HFFc6 (cell line): Measurements from ENCODE around the gene TPO. TPM values are rescaled to one million over a fixed set of nuclear protein-coding genes. Genes with fewer than 3 reads are reported as not detected.
A peak's percentile ranks its signal among the peaks of the same experiment; 100 is the strongest.
"Not testable (repeated sequence)": the region's sequence is repeated elsewhere in the genome, so short reads cannot be mapped to it uniquely, and the experiment has no call there.

Experiments used
- DNase-seq: peaks from one replicate; pipeline ENCODE4 v3.0.0-alpha.2; 2018
- H3K27ac Mint-ChIP-seq: 2 replicates; pipeline ENCODE4 v1.8.0; 2020; ENCODE audit warnings: mild to moderate bottlenecking, mixed read lengths
- H3K27me3 Mint-ChIP-seq: 2 replicates; pipeline ENCODE4 v1.8.0; 2021; ENCODE audit warnings: mild to moderate bottlenecking, moderate library complexity, mixed read lengths; ENCODE audit not compliant: insufficient read depth
- H3K36me3 Mint-ChIP-seq: 2 replicates; pipeline ENCODE4 v1.8.0; 2021; ENCODE audit warnings: low read depth, mixed read lengths
- H3K4me1 Mint-ChIP-seq: 2 replicates; pipeline ENCODE4 v1.8.0; 2020; ENCODE audit warnings: low read depth, mixed read lengths
- H3K4me3 Mint-ChIP-seq: 2 replicates; pipeline ENCODE4 v1.8.0; 2020; ENCODE audit warnings: mild to moderate bottlenecking, moderate library complexity, mixed read lengths
- H3K9me3 Mint-ChIP-seq: 2 replicates; pipeline ENCODE4 v1.8.0; 2020; ENCODE audit warnings: mild to moderate bottlenecking, mixed read lengths
- total RNA-seq, 6 experiments: library from RNA; stranded (reverse); fragmentation: NEBNext Ultra II Directional; extraction: Animal tissue kit (Norgen Biotek cat#: 25700); gene quantifications; 2 replicates in 1 of 6; 3 replicates in 5 of 6; pipeline ENCODE4 v1.2.3, GENCODE V29; 2021
- TF ChIP-seq, protein P1 (sequence below): fragments of 200-600 bp; sonication (generic); IDR thresholded peaks from 2 replicates; pipeline ENCODE4 v1.5.0; 2021; ENCODE audit warnings: antibody characterized with exemption, mild to moderate bottlenecking

TPO gene
- total RNA-seq, 6 experiments from 2014 or later = not detected

DNA sequence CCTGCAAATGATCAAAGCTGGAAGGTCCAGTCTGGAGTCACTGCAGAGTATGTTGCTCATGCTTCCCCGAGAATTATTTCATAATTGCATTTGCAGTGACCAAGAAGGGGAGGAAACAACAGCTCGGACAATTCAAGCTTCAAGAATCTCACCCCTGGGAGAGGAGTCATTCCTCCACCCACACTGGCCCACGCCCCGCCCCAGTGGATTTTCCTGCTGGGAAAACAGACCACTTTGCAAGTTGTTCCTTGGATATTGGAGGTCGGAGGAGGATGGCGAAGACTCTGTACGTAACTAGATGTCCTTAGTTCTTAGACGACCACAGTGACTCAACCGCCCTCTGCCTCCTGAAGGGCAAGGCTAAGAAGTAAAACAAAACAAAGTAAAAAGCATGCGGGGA lies 159.4 kb downstream of the TPO start:
- Mint-ChIP-seq H3K9me3 (peaks cover 7% of the 10 kb centered on the region), H3K4me1 (peaks cover 15% of the 10 kb centered on the region), H3K27ac (no peak overlapping the region), H3K36me3 (no peaks in the 10 kb centered on the region), H3K27me3 (peaks cover 20% of the 10 kb centered on the region), H3K4me3 (no peak overlapping the region)
- DNase-seq = peak; percentile 43
- TF ChIP-seq, protein P1, sequence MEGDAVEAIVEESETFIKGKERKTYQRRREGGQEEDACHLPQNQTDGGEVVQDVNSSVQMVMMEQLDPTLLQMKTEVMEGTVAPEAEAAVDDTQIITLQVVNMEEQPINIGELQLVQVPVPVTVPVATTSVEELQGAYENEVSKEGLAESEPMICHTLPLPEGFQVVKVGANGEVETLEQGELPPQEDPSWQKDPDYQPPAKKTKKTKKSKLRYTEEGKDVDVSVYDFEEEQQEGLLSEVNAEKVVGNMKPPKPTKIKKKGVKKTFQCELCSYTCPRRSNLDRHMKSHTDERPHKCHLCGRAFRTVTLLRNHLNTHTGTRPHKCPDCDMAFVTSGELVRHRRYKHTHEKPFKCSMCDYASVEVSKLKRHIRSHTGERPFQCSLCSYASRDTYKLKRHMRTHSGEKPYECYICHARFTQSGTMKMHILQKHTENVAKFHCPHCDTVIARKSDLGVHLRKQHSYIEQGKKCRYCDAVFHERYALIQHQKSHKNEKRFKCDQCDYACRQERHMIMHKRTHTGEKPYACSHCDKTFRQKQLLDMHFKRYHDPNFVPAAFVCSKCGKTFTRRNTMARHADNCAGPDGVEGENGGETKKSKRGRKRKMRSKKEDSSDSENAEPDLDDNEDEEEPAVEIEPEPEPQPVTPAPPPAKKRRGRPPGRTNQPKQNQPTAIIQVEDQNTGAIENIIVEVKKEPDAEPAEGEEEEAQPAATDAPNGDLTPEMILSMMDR = no peak

DNA sequence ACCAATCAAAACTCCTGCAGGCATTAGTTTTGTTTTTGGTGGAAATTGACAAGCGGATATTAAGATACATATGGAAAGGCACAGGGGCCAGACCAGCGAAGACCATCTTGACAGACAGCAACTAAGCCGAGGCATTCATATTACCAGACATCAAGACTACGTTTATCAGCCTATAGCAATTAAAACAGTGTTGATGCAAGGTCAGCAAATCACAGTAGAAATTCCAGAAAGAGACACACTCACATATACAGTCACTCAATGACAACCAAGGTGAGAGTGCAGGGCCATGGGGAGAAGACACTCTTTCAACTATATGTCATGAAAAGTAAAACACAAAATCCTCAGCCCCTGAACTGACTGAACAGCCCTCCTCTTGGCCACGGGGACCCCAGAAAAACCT lies 164.6 kb downstream of the TPO start:
- no peak for DNase-seq
- TF ChIP-seq, protein P1 = no peak
- Mint-ChIP-seq H3K27ac (no peak overlapping the region), H3K4me1 (peaks cover 33% of the 10 kb centered on the region), H3K9me3 (no peaks in the 10 kb centered on the region), H3K4me3 (no peak overlapping the region), H3K27me3 (peaks cover 19% of the 10 kb centered on the region), H3K36me3 (no peaks in the 10 kb centered on the region)

DNA sequence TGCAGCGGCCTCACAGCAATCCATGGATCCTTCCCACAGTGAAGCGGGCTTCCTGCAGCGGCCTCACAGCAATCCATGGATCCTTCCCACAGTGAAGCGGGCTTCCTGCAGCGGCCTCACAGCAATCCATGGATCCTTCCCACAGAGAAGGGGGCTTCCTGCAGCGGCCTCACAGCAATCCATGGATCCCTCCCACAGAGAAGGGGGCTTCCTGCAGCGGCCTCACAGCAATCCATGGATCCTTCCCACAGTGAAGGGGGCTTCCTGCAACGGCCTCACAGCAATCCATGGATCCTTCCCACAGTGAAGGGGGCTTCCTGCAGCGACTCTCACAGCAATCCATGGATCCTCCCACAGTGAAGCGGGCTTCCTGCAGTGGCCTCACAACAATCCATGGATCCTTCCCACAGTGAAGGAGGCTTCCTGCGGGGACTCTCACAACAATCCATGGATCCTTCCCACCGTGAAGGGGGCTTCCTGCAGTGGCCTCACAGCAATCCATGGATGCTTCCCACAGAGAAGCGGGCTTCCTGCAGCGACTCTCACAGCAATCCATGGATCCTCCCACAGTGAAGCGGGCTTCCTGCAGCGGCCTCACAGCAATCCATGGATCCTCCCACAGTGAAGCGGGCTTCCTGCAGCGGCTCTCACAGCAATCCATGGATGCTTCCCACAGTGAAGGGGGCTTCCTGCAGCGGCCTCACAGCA lies 168.1 kb downstream of the TPO start:
- H3K27ac Mint-ChIP-seq, H3K36me3 Mint-ChIP-seq, DNase-seq, H3K4me3 Mint-ChIP-seq, H3K27me3 Mint-ChIP-seq, H3K9me3 Mint-ChIP-seq: not testable (repeated sequence)
- peaks cover 29% of the 10 kb centered on the region for H3K4me1 Mint-ChIP-seq

DNA sequence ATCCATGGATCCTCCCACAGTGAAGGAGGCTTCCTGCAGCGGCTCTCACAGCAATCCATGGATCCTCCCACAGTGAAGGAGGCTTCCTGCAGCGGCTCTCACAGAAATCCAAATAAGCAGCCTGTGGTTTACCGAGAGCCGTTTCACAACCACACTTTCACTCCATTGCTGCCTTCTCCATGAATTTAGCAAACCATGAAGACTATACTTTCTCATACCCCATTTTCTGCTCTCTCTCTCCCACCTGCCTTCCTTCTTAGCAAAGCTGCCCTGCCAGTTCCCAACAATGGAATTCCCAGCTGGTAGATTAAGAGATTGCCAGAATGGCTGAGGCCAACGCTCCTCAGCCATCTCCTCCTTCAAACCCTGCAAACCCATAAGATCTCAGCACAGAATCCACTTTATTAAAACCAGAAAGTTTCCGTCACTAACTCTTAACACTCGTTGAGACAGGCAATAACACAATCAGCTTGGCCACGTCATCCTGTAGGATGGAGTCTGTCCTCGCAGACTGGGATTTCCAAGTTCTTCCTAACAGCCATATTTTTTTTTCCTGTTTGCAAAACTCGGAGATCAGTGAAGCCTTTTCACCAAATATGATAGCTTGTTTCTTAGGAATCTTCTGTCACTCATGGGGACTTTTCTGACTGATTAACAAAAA lies 168.8 kb downstream of the TPO start:
- TF ChIP-seq, protein P1 = no peak
- no peak overlapping the region for H3K27ac Mint-ChIP-seq
- no peaks in the 10 kb centered on the region for H3K36me3 Mint-ChIP-seq

DNA sequence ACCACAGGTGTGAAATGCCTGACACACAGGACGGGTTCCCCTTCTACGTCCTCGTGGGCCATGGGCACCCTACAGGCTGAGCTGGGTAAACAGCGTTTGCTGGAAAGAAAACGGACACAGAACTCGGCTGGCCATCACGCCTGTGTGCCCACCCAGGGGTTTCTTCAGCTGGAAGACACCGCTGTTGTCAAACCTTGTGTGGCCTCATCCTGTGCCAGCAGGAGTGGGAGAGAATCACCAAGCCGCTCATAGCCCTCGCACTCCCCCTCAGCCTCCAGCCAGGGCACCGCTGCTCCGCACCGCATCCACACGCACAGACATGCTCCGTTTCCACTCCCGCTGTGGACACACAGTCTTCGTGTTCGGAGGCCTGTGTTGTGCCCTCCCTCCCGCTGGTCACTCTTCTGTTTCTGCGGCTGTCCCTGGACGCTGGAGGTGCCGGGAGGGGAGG lies 169.7 kb downstream of the TPO start:
- Mint-ChIP-seq H3K4me3 (no peak overlapping the region), H3K27me3 (peaks cover 1% of the 10 kb centered on the region; the same call in 1 of the 2 replicates), H3K4me1 (peaks cover 29% of the 10 kb centered on the region), H3K36me3 (no peaks in the 10 kb centered on the region), H3K9me3 (no peaks in the 10 kb centered on the region), H3K27ac (no peak overlapping the region)
- DNase-seq = no peak
- TF ChIP-seq, protein P1 = no peak

More for the DNA sequence above, 168.8 kb downstream of the TPO start:
- Mint-ChIP-seq H3K27me3 (peaks cover 1% of the 10 kb centered on the region; the same call in 1 of the 2 replicates), H3K4me1 (peaks cover 29% of the 10 kb centered on the region), H3K9me3 (no peaks in the 10 kb centered on the region), H3K4me3 (no peak overlapping the region)
- no peak for DNase-seq

DNA sequence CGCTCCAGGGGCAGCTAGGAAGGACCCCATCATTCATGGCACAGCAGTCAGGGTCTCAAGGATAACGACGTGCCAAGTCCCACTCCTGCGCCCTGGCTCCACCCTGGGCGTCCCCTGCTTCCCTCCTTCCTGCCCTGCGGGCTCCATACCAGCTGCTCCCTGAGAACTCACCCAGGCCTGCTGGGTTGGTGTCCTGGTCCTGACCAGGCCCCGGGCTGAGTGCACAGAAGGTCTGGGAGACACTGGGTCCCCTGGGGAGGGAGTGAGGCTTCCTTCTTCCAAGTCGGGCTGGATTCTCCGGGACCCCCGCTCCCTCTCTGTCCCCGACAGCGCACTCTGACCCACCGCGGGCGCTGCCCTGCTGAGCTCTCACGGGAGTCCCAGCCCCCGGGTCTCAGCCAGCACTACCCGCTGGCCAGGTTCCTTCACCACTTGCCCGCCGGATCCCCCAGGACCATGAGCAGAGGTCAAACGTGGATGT lies 170.8 kb downstream of the TPO start:
- H3K27ac Mint-ChIP-seq = no peak overlapping the region
- 0 out of 2 replicates have a peak, but pooled peaks cover 1% of the 10 kb centered on the region for H3K27me3 Mint-ChIP-seq
- DNase-seq = no peak
- TF ChIP-seq, protein P1 = no peak
- H3K4me3 Mint-ChIP-seq = no peak overlapping the region
- H3K9me3 Mint-ChIP-seq = no peaks in the 10 kb centered on the region
- no peaks in the 10 kb centered on the region for H3K36me3 Mint-ChIP-seq
- peaks cover 20% of the 10 kb centered on the region for H3K4me1 Mint-ChIP-seq
